GM12891 (cell line): ENCODE data around the gene RAB25.

Experiments used
- POLR2A ChIP-seq: IDR thresholded peaks from 2 replicates; pipeline ENCODE4 v1.6.1; 2011; ENCODE audit warnings: low read depth, low read length, control low read depth
- POLR2AphosphoS5 ChIP-seq: IDR thresholded peaks from 2 replicates; pipeline ENCODE4 v1.6.1; 2011; ENCODE audit warnings: low read depth, low read length, control low read depth

GRCh38 chr1:156099282-156099681, 38.3 kb downstream of the RAB25 start:
- TF ChIP-seq POLR2A = no peak
- TF ChIP-seq POLR2AphosphoS5 = no peak
